Fibroblast of lung (primary cell): ENCODE results near the gene MAML2.

Source experiments
- EZH2 ChIP-seq: IDR thresholded peaks from 2 replicates; pipeline ENCODE4 v1.5.1; 2012; ENCODE audit warnings: low read length, control low read depth, mild to moderate bottlenecking; ENCODE audit errors: missing control alignments
- TF ChIP-seq, protein P1 (sequence below), 2 donors: IDR thresholded peaks in 1 of 2; conservative IDR thresholded peaks in 1 of 2; 1 replicate in 1 of 2; 2 replicates in 1 of 2; pipeline ENCODE4 v1.5.1; 2011 to 2012; ENCODE audit warnings: low read length in 2 of 2, control low read depth in 1 of 2, inconsistent platforms in 1 of 2, low read depth in 1 of 2, mild to moderate bottlenecking in 1 of 2

- TF ChIP-seq, protein P1, sequence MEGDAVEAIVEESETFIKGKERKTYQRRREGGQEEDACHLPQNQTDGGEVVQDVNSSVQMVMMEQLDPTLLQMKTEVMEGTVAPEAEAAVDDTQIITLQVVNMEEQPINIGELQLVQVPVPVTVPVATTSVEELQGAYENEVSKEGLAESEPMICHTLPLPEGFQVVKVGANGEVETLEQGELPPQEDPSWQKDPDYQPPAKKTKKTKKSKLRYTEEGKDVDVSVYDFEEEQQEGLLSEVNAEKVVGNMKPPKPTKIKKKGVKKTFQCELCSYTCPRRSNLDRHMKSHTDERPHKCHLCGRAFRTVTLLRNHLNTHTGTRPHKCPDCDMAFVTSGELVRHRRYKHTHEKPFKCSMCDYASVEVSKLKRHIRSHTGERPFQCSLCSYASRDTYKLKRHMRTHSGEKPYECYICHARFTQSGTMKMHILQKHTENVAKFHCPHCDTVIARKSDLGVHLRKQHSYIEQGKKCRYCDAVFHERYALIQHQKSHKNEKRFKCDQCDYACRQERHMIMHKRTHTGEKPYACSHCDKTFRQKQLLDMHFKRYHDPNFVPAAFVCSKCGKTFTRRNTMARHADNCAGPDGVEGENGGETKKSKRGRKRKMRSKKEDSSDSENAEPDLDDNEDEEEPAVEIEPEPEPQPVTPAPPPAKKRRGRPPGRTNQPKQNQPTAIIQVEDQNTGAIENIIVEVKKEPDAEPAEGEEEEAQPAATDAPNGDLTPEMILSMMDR (conservative IDR thresholded peaks at IDR 0.05 in 1 of 2, IDR thresholded peaks at IDR 0.05 in 1 of 2; ENCODE audit: low read depth in 1 of 2, low read length in 2 of 2): no peak
- TF ChIP-seq EZH2: no peak
Observed at GRCh38 chr11:96132437-96132836, 210.6 kb downstream of the MAML2 start.
